ENCODE results near the gene LRRIQ1.

LRRIQ1 gene

DNA sequence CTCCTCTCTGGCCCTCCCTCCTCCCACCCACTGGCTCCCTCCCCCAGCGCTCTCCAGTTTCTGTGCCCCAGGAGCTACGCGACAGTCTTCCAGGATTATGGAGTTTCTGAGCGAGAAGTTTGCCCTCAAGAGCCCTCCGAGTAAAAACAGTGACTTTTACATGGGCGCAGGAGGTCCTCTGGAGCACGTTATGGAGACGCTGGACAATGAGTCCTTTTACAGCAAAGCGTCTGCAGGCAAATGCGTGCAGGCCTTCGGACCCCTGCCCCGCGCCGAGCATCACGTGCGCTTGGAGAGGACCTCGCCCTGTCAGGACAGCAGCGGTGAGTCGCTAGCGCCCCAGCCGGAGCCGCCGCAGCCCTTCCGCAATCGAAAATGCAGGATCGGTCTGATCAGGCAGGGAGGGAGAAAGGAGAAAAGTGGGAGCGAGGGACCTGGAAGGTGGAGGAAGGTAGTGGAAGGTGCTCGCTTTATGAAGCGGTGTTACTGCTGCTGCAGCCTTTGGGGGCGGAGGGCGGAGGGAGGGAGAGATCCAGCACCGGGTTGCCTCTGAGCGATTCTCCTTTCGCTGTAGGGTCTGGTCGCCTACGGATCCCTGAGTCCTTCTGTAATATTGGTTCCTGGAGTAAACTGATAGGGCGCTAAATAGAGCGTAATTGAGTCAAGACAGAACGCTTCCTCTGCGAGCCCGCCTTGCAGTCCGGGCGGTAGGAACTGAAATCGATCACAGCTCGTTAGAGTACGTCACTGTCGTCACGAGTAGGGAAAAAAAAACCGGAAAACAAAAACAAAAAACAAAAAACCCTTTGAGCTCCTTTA lies 244.2 kb downstream of the LRRIQ1 start, which contains the start of gene ALX1:
TSS of gene ALX1 (plus strand) at position 56 of the 819 bp plus-strand sequence. CDS start at position 98, 42 bp downstream.
- no peak for DNase-seq (ENCODE audit: low read depth in 2 of 2)

DNA sequence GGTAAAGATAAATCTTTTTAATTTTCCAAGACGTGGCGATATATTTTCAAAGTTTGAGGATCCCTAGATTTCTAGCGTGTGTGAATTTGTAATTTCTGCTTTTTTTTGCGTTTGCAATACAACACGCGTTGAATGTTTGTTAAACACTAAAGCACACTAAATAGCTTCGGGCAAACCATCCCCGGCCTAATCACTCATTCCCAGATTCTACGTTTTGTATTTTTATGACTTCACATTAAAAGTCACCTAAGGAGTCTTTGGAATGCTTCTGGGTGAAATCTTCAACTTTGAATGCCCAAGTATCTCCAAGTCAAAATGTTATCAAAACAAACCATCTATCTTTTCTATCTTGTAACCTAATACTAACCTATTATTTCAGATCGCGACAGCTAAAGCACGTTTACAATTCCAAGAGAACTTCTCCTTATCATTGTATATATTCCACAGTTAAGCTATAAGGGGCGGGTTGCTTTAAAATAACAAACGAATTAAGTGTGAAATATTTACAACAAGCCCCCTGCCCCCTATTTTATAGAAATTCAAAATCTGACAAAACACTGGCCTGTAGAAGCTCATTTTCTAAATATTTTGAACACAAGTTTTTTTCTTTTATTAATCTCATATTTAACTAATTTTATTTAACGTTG lies 245.0 kb downstream of the LRRIQ1 start:
- no peak for DNase-seq (ENCODE audit: low read depth in 2 of 2)

DNA sequence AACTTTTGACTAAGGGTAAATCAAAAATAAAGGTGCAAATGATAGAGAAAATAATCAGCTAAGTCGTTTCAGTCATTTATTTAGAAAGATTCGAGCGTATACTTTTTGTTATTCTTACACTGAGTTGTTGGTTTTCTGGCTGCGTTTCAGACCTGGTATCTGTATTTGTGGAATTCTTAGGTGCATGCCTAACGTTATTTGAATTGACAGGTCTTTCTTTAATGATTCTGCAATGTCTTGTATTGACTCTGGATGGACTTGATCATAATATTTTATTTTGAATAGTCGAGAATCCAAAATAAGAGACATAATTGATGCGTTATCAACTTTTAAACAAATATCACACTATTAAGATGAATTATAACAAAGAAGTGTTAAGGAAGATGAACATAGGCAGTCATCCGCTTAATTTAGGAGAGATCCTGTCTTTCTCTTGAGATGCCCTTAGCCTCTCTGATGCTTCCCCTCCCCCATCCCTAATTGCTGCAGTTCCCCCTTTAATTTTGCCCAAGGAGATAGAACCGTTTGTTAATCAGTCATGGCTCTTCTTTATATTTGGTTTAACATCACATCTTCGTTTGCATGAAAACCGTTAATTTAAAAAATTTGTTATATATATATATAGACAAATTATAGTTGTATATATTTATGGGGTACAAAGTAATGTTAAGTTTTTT lies 245.6 kb downstream of the LRRIQ1 start:
- DNase-seq (ENCODE audit: low read depth in 2 of 2), result no peak

DNA sequence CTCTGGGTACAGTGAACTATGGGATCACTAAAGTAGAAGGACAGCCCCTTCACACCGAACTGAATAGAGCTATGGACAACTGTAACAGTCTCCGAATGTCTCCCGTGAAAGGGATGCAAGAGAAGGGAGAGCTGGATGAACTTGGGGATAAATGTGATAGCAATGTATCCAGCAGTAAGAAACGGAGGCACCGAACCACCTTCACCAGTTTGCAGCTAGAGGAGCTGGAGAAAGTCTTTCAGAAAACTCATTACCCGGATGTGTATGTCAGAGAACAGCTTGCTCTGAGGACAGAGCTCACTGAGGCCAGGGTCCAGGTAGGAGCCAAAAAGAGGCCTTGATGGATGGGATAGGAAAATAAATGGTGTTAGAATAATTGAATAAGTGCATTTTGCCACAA lies 247.4 kb downstream of the LRRIQ1 start:
- no peak for DNase-seq (ENCODE audit: low read depth in 2 of 2)

All from stimulated activated CD4-positive, alpha-beta T cell treated with anti-CD3 and anti-CD28 coated beads, Interleukin-1b, Interleukin-23, amount 100 ng/mL, for 1 hour (primary cell).